HCEC 1CT (cell line): ENCODE data around the gene PRDX4.
"Not testable (repeated sequence)": the region's sequence is repeated elsewhere in the genome, so short reads cannot be mapped to it uniquely, and the experiment has no call there.

Experiments used
- DNase-seq: peaks from one replicate; pipeline ENCODE4 v3.0.0-alpha.2; 2017

PRDX4 gene

GRCh38 chrX:23667239-23668177, at the start of gene PRDX4:
TSS of gene PRDX4 (plus strand) at chrX:23667493. CDS start at chrX:23667571, 78 bp downstream.
- peak; percentile 84 for DNase-seq

GRCh38 chrX:23621621-23622265, 45.5 kb upstream of the PRDX4 start:
- no peak for DNase-seq

GRCh38 chrX:23623797-23624196, 43.5 kb upstream of the PRDX4 start:
- no peak for DNase-seq

GRCh38 chrX:23626651-23627050, 40.6 kb upstream of the PRDX4 start:
- no peak for DNase-seq

- no peak for DNase-seq
Measured at GRCh38 chrX:23628131-23628530, 39.2 kb upstream of the PRDX4 start.

- DNase-seq, result no peak
Measured at GRCh38 chrX:23631136-23631535, 36.2 kb upstream of the PRDX4 start.

GRCh38 chrX:23633834-23634580, 33.3 kb upstream of the PRDX4 start:
- no peak for DNase-seq

- DNase-seq, result no peak
Measured at GRCh38 chrX:23637187-23637586, 30.1 kb upstream of the PRDX4 start.

- DNase-seq, result no peak
Measured at GRCh38 chrX:23643020-23643419, 24.3 kb upstream of the PRDX4 start.

- no peak for DNase-seq
Measured at GRCh38 chrX:23644744-23645143, 22.5 kb upstream of the PRDX4 start.

GRCh38 chrX:23656091-23656490, 11.2 kb upstream of the PRDX4 start:
- no peak for DNase-seq

- no peak for DNase-seq
Measured at GRCh38 chrX:23656684-23657083, 10.6 kb upstream of the PRDX4 start.

- DNase-seq, result no peak
Measured at GRCh38 chrX:23659339-23659738, 8.0 kb upstream of the PRDX4 start.

- DNase-seq, result not testable (repeated sequence)
Measured at GRCh38 chrX:23660083-23660765, 7.1 kb upstream of the PRDX4 start.

- no peak for DNase-seq
Measured at GRCh38 chrX:23660766-23661132, 6.5 kb upstream of the PRDX4 start.

GRCh38 chrX:23661671-23662070, 5.6 kb upstream of the PRDX4 start:
- no peak for DNase-seq

GRCh38 chrX:23662187-23662586, 5.1 kb upstream of the PRDX4 start:
- no peak for DNase-seq

GRCh38 chrX:23662853-23663252, 4.4 kb upstream of the PRDX4 start:
- DNase-seq, result peak; percentile 71

GRCh38 chrX:23664496-23664895, 2.8 kb upstream of the PRDX4 start:
- DNase-seq, result no peak

GRCh38 chrX:23666282-23666681, 1.0 kb upstream of the PRDX4 start:
- no peak for DNase-seq

GRCh38 chrX:23668335-23668734, 1.0 kb downstream of the PRDX4 start:
- no peak for DNase-seq

- no peak for DNase-seq
Measured at GRCh38 chrX:23670528-23670927, 3.2 kb downstream of the PRDX4 start.

- DNase-seq, result no peak
Measured at GRCh38 chrX:23673108-23673507, 5.8 kb downstream of the PRDX4 start.
